Mesendoderm (in vitro differentiated cells): ENCODE measurements around the gene TRAPPC5.

Source experiments
- DNase-seq: peaks from one replicate; pipeline ENCODE4 v3.0.0; 2013
- H2AK5ac ChIP-seq: 2 replicates; pipeline ENCODE4 v1.6.1; 2013; ENCODE audit warnings: low read length, inconsistent platforms
- H2BK120ac ChIP-seq: 2 replicates; pipeline ENCODE4 v1.6.1; 2013; ENCODE audit warnings: low read depth, mild to moderate bottlenecking, low read length, moderate library complexity, mixed read lengths
- H2BK15ac ChIP-seq: replicated peaks from 2 replicates; pipeline ENCODE4 v1.6.1; 2013; ENCODE audit warnings: low read depth, mild to moderate bottlenecking, moderate library complexity
- H2BK5ac ChIP-seq: 2 replicates; pipeline ENCODE4 v1.6.1; 2013; ENCODE audit warnings: low read length, inconsistent platforms
- H3K18ac ChIP-seq: 2 replicates; pipeline ENCODE4 v1.6.1; 2013; ENCODE audit warnings: mild to moderate bottlenecking, low read length, mixed read lengths
- H3K23ac ChIP-seq: one replicate; pipeline ENCODE4 v1.6.1; 2013; ENCODE audit warnings: low read length
- H3K27ac ChIP-seq: 2 replicates; pipeline ENCODE4 v1.5.1; 2013; ENCODE audit warnings: low read depth, mild to moderate bottlenecking, inconsistent platforms, low read length, moderate library complexity
- H3K27me3 ChIP-seq: 2 replicates; pipeline ENCODE4 v1.6.1; 2013; ENCODE audit warnings: low read length, control low read depth, mild to moderate bottlenecking, inconsistent platforms; ENCODE audit not compliant: insufficient read depth, poor library complexity
- H3K36me3 ChIP-seq: 2 replicates; pipeline ENCODE4 v1.6.1; 2013; ENCODE audit warnings: low read length, inconsistent platforms; ENCODE audit not compliant: control insufficient read depth, insufficient read depth
- H3K4ac ChIP-seq: one replicate; pipeline ENCODE4 v1.6.1; 2013; ENCODE audit warnings: low read depth, mild to moderate bottlenecking, low read length, moderate library complexity
- H3K4me1 ChIP-seq: 2 replicates; pipeline ENCODE4 v1.6.1; 2013; ENCODE audit warnings: low read depth, low read length, inconsistent platforms; ENCODE audit not compliant: control insufficient read depth
- H3K4me2 ChIP-seq: 2 replicates; pipeline ENCODE4 v1.6.1; 2013; ENCODE audit warnings: low read length
- H3K4me3 ChIP-seq: 2 replicates; pipeline ENCODE4 v1.5.1; 2013; ENCODE audit warnings: mild to moderate bottlenecking, low read length
- H3K56ac ChIP-seq: one replicate; pipeline ENCODE4 v1.6.1; 2013; ENCODE audit warnings: low read length
- H3K79me1 ChIP-seq: 2 replicates; pipeline ENCODE4 v1.6.1; 2013; ENCODE audit warnings: low read length, inconsistent platforms
- H3K79me2 ChIP-seq: 2 replicates; pipeline ENCODE4 v1.6.1; 2013; ENCODE audit warnings: mild to moderate bottlenecking, low read length; ENCODE audit not compliant: control insufficient read depth, insufficient read depth
- H3K9ac ChIP-seq: 2 replicates; pipeline ENCODE4 v1.6.1; 2013; ENCODE audit warnings: low read length, inconsistent platforms
- H4K5ac ChIP-seq: one replicate; pipeline ENCODE4 v1.6.1; 2013; ENCODE audit warnings: low read length
- H4K8ac ChIP-seq: one replicate; pipeline ENCODE4 v1.6.1; 2013; ENCODE audit warnings: low read depth, mild to moderate bottlenecking, control low read depth, low read length, moderate library complexity
- WGBS: extraction: QIAGEN DNeasy Blood & Tissue Kit; methylation state at CpG from one replicate; pipeline ENCODE4 v1.1.7; 2013; ENCODE audit warnings: low lambda C conversion rate, missing lambda C conversion rate; ENCODE audit not compliant: insufficient coverage; ENCODE audit errors: extremely low coverage; 5-methylcytosine and 5-hydroxymethylcytosine counted together

TRAPPC5 gene

DNA sequence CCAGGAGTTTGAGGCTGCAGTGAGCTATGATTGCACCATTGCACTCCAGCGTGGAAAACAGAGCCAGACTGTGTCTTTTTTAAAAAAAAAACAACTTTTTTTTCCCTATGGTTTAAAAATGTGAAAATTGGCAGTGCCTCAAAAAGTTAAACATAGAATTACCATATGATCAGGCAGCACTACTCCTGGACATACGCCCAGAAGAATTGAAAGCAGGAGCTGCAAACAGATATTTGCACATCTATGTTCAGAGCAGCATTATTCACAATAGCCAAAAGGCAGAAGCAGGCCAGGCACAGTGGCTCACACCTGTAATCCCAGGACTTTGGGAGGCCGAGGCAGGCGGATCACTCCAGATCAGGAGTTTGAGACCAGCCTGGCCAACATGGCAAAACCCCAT, 15.6 kb upstream of the TRAPPC5 start:
- Histone ChIP-seq H4K5ac (no peak overlapping the region), H3K4ac (no peak overlapping the region), H3K4me2 (no peak overlapping the region), H2BK15ac (no peak overlapping the region), H3K27me3 (no peaks in the 10 kb centered on the region), H3K56ac (no peak overlapping the region), H3K4me3 (no peak overlapping the region), H3K23ac (no peak overlapping the region), H3K79me1 (no peaks in the 10 kb centered on the region), H3K18ac (no peak overlapping the region), H4K8ac (no peak overlapping the region), H3K4me1 (no peaks in the 10 kb centered on the region), H3K79me2 (no peaks in the 10 kb centered on the region), H2BK5ac (no peak overlapping the region), H3K9ac (no peak overlapping the region), H3K27ac (no peak overlapping the region), H2AK5ac (no peak overlapping the region), H2BK120ac (no peak overlapping the region), H3K36me3 (no peaks in the 10 kb centered on the region)
- DNase-seq, result no peak
- no CpG with 5 or more reads among the region's 4 CpGs for WGBS

DNA sequence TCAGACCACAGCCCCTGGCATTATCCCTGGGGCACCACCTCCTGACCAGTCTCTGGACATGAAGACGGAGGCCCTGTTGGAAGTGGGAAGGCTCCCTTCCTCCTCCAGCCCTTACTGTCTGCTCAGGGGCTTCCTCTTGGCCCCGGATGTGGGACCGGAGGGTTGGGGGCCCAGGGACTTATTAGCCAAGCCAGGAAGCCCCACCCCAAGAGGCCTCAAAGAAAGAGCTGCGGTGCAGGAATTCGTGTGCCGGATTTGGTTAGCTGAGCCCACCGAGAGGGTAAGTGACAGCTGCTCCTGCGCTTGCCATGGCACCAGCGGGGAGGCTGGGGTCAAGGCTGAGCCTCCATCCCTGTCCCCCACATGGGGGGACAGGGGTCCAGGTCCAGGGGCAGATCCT, 11.8 kb upstream of the TRAPPC5 start, which contains the start of gene RETN:
TSS of gene RETN (plus strand) at position 208 of the 400 bp plus-strand sequence. CDS start 278 bp downstream, outside the sequence.
- Histone ChIP-seq H3K23ac (no peak within 1 kb of the TSS), H3K9ac (no peak within 1 kb of the TSS), H3K4me3 (no peak within 1 kb of the TSS), H3K79me1 (no peaks in the 10 kb centered on the region), H2BK5ac (no peak within 1 kb of the TSS), H3K27me3 (no peaks in the 10 kb centered on the region), H3K79me2 (no peaks in the 10 kb centered on the region), H4K5ac (no peak within 1 kb of the TSS), H3K56ac (no peak within 1 kb of the TSS), H2BK15ac (no peak within 1 kb of the TSS), H3K4me2 (no peak within 1 kb of the TSS), H2AK5ac (no peak within 1 kb of the TSS), H3K4me1 (no peaks in the 10 kb centered on the region), H3K4ac (no peak within 1 kb of the TSS), H3K36me3 (no peaks in the 10 kb centered on the region), H3K27ac (no peak within 1 kb of the TSS), H3K18ac (no peak within 1 kb of the TSS), H4K8ac (no peak within 1 kb of the TSS), H2BK120ac (no peak within 1 kb of the TSS)
- WGBS, result no CpG with 5 or more reads among the region's 9 CpGs
- no peak for DNase-seq

DNA sequence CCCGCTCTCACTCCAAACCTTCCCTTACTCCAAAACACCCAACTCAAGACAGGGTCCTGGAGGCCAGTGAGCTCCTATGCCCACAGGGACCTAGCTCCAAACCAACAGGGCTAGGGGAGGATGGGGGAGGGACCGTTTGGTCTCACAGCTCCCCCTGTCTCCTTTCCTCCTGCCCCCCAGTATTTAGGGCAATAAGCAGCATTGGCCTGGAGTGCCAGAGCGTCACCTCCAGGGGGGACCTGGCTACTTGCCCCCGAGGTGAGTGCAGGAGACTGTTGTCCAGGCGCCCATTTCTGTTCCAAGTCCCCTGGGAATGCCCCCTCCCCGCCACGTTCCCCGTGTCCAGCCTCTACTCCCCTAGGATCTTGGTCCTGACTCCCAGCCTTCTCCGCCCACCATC, 11.0 kb upstream of the TRAPPC5 start:
- H4K8ac ChIP-seq, result no peak overlapping the region
- H3K36me3 ChIP-seq, result no peaks in the 10 kb centered on the region
- no peak overlapping the region for H3K23ac ChIP-seq
- no peaks in the 10 kb centered on the region for H3K79me1 ChIP-seq
- H3K9ac ChIP-seq, result no peak overlapping the region
- H3K4me1 ChIP-seq, result no peaks in the 10 kb centered on the region
- H2BK15ac ChIP-seq, result no peak overlapping the region
- no peaks in the 10 kb centered on the region for H3K27me3 ChIP-seq
- no peak overlapping the region for H3K18ac ChIP-seq
- no peak overlapping the region for H2BK120ac ChIP-seq
- H2BK5ac ChIP-seq, result no peak overlapping the region
- H3K4me2 ChIP-seq, result no peak overlapping the region
- no peak overlapping the region for H3K4me3 ChIP-seq
- H2AK5ac ChIP-seq, result no peak overlapping the region
- no peak overlapping the region for H3K56ac ChIP-seq
- 100% methylated on average over 1 of the region's 9 CpGs for WGBS
- DNase-seq, result no peak
- no peaks in the 10 kb centered on the region for H3K79me2 ChIP-seq
- no peak overlapping the region for H4K5ac ChIP-seq
- no peak overlapping the region for H3K27ac ChIP-seq
- no peak overlapping the region for H3K4ac ChIP-seq

DNA sequence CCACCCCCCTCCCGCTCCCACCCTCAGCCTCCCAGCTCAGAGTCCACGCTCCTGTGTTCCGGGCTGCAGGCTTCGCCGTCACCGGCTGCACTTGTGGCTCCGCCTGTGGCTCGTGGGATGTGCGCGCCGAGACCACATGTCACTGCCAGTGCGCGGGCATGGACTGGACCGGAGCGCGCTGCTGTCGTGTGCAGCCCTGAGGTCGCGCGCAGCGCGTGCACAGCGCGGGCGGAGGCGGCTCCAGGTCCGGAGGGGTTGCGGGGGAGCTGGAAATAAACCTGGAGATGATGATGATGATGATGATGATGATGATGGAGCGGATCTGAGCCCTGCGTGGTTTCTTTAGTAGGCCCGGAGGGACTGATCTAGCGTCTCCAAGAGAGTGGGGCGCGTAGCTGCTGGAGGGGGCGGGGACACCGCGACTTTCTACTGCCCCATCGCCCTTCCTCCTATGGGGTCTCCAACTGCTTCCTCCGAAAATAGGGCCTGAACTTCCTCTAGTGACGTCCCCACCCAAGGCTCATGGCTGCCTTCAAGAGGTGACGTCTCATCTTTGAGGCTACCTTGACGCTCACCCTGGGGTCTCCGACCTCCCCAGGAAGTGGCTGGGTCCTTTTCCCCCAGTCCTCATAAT, 10.4 kb upstream of the TRAPPC5 start:
- no peaks in the 10 kb centered on the region for H3K79me2 ChIP-seq

DNA sequence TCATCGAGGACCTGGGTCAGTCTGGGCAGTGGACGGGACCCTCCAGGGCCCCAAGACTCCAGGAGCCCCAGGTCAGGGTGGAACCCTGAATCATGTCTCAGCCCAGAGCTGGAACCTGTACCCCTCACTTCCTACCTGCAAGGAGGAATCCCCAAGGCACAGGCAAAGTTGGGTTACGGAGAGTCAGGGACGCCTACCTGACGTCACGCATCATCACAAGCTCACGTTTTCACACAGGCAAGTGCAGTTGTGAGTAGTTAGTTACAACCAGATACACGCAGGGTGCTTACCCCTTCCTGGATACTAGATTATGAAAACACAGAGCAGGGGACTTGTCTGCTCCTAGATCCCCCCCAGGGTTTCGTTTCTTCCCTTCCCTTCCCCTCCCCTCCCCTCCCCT, 9.8 kb upstream of the TRAPPC5 start:
- H3K4me3 ChIP-seq, result no peak overlapping the region
- H3K4ac ChIP-seq, result no peak overlapping the region
- no peak overlapping the region for H3K23ac ChIP-seq
- H3K27me3 ChIP-seq, result no peaks in the 10 kb centered on the region
- no peak overlapping the region for H3K56ac ChIP-seq
- no CpG with 5 or more reads among the region's 9 CpGs for WGBS
- H3K9ac ChIP-seq, result peak overlapping the region; percentile 44
- no peak overlapping the region for H3K4me2 ChIP-seq
- no peak overlapping the region for H2AK5ac ChIP-seq
- H3K79me1 ChIP-seq, result no peaks in the 10 kb centered on the region
- H4K5ac ChIP-seq, result no peak overlapping the region
- no peak overlapping the region for H2BK15ac ChIP-seq
- H3K4me1 ChIP-seq, result no peaks in the 10 kb centered on the region
- no peaks in the 10 kb centered on the region for H3K36me3 ChIP-seq
- no peaks in the 10 kb centered on the region for H3K79me2 ChIP-seq
- no peak overlapping the region for H4K8ac ChIP-seq
- no peak overlapping the region for H2BK5ac ChIP-seq
- no peak overlapping the region for H3K27ac ChIP-seq
- no peak overlapping the region for H2BK120ac ChIP-seq
- DNase-seq, result no peak
- no peak overlapping the region for H3K18ac ChIP-seq

More for the DNA sequence above, 10.4 kb upstream of the TRAPPC5 start:
- Histone ChIP-seq H2BK5ac (no peak overlapping the region), H3K18ac (no peak overlapping the region), H2BK120ac (no peak overlapping the region), H3K4me3 (peak overlapping the region; percentile 9), H3K56ac (peak overlapping the region; percentile 60), H3K79me1 (no peaks in the 10 kb centered on the region), H3K4me2 (peak overlapping the region; percentile 34), H2AK5ac (no peak overlapping the region), H3K4me1 (no peaks in the 10 kb centered on the region), H3K36me3 (no peaks in the 10 kb centered on the region), H3K23ac (no peak overlapping the region), H3K27me3 (no peaks in the 10 kb centered on the region), H4K5ac (no peak overlapping the region), H3K27ac (no peak overlapping the region), H3K9ac (peak overlapping the region; percentile 44), H4K8ac (no peak overlapping the region), H3K4ac (no peak overlapping the region), H2BK15ac (no peak overlapping the region)
- no peak for DNase-seq
- WGBS, result no CpG with 5 or more reads among the region's 43 CpGs

DNA sequence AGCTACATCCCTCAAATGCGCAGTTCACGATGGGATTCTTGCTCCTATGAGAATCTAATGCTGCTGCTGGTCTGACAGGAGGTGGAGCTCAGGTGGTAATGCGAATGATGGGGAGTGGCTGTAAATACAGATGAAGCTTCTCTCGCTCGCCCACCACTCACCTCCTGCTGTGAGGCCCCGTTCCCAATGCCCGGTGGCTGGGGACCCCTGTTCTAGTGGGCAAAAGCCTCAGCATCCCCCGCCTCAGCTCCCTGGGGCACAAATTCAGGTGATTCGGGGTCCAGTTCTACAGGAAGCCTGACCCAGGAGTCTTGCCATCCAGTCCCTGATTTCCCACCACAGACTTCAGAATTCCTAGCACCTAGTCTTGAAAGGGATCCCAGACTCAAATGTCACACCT, 8.1 kb upstream of the TRAPPC5 start:
- Histone ChIP-seq H3K4me2 (no peak overlapping the region), H2BK120ac (no peak overlapping the region), H3K27me3 (no peaks in the 10 kb centered on the region), H3K79me1 (no peaks in the 10 kb centered on the region), H3K9ac (no peak overlapping the region), H2BK5ac (no peak overlapping the region), H3K36me3 (no peaks in the 10 kb centered on the region), H3K4me1 (no peaks in the 10 kb centered on the region), H4K5ac (no peak overlapping the region), H3K56ac (no peak overlapping the region), H3K18ac (no peak overlapping the region), H4K8ac (no peak overlapping the region), H3K4me3 (no peak overlapping the region), H3K79me2 (no peaks in the 10 kb centered on the region), H2AK5ac (no peak overlapping the region), H3K27ac (no peak overlapping the region), H2BK15ac (no peak overlapping the region), H3K4ac (no peak overlapping the region), H3K23ac (no peak overlapping the region)
- DNase-seq, result no peak
- no CpG with 5 or more reads among the region's 9 CpGs for WGBS
